Neural progenitor cell (in vitro differentiated cells): Measurements from ENCODE around the gene SIPA1L3. TPM values are rescaled to one million over a fixed set of nuclear protein-coding genes. Genes with fewer than 3 reads are reported as not detected.

Source experiments
- DNase-seq: peaks from one replicate; pipeline ENCODE4 v3.0.0-alpha.2; 2016; ENCODE audit warnings: low spot score
- H2AFZ ChIP-seq: fragments of 200-600 bp; sonication (generic); replicated peaks from 2 replicates; pipeline ENCODE4 v1.6.1; 2016; ENCODE audit warnings: antibody characterized with exemption
- H3F3A ChIP-seq: fragments of 200-600 bp; sonication (generic); 2 replicates; pipeline ENCODE4 v1.6.1; 2016; ENCODE audit warnings: antibody characterized with exemption, low read depth
- H3K27ac ChIP-seq: fragments of 200-600 bp; sonication (generic); 2 replicates; pipeline ENCODE4 v1.5.1; 2016; ENCODE audit warnings: mild to moderate bottlenecking
- H3K27me3 ChIP-seq: fragments of 200-600 bp; sonication (generic); 2 replicates; pipeline ENCODE4 v1.6.1; 2016; ENCODE audit warnings: mild to moderate bottlenecking, moderate library complexity
- H3K36me3 ChIP-seq: fragments of 200-600 bp; sonication (generic); 2 replicates; pipeline ENCODE4 v1.5.1; 2016
- H3K4me1 ChIP-seq: fragments of 200-600 bp; sonication (generic); 2 replicates; pipeline ENCODE4 v1.6.1; 2016; ENCODE audit warnings: mixed run types
- H3K4me2 ChIP-seq: fragments of 200-600 bp; sonication (generic); 2 replicates; pipeline ENCODE4 v1.6.1; 2016
- H3K4me3 ChIP-seq: fragments of 200-600 bp; sonication (generic); 2 replicates; pipeline ENCODE4 v1.5.1; 2016
- H3K79me2 ChIP-seq: fragments of 200-600 bp; sonication (generic); 2 replicates; pipeline ENCODE4 v1.6.1; 2016; ENCODE audit warnings: low read depth
- H3K9ac ChIP-seq: fragments of 200-600 bp; sonication (generic); 2 replicates; pipeline ENCODE4 v1.6.1; 2016
- H3K9me3 ChIP-seq: fragments of 200-600 bp; sonication (generic); 2 replicates; pipeline ENCODE4 v1.5.1; 2016; ENCODE audit warnings: low read depth
- H4K20me1 ChIP-seq: fragments of 200-600 bp; sonication (generic); 2 replicates; pipeline ENCODE4 v1.6.1; 2016; ENCODE audit warnings: low read depth
- H3K27ac Mint-ChIP-seq: 3 replicates; pipeline ENCODE4 v1.8.0; 2021; ENCODE audit warnings: mixed read lengths
- H3K27me3 Mint-ChIP-seq: 2 replicates; pipeline ENCODE4 v1.8.0; 2022; ENCODE audit warnings: low read depth, mild to moderate bottlenecking, inconsistent platforms, moderate library complexity, mixed read lengths; ENCODE audit not compliant: insufficient read depth
- H3K36me3 Mint-ChIP-seq: 3 replicates; pipeline ENCODE4 v1.8.0; 2021; ENCODE audit warnings: mixed read lengths
- H3K4me1 Mint-ChIP-seq: 3 replicates; pipeline ENCODE4 v1.8.0; 2021; ENCODE audit warnings: mixed read lengths
- H3K4me3 Mint-ChIP-seq: 3 replicates; pipeline ENCODE4 v1.8.0; 2021; ENCODE audit warnings: mild to moderate bottlenecking, moderate library complexity, mixed read lengths
- H3K9me3 Mint-ChIP-seq: 3 replicates; pipeline ENCODE4 v1.8.0; 2020; ENCODE audit warnings: mixed read lengths
- CTCF ChIP-seq: fragments of 200-600 bp; sonication (generic); IDR thresholded peaks from 2 replicates; pipeline ENCODE4 v1.5.1; 2017; ENCODE audit warnings: antibody characterized with exemption, mild to moderate bottlenecking
- EZH2 ChIP-seq: fragments of 200-600 bp; sonication (generic); IDR thresholded peaks from 2 replicates; pipeline ENCODE4 v1.6.1; 2017; ENCODE audit warnings: antibody characterized with exemption, mild to moderate bottlenecking, moderate library complexity
- EZH2phosphoT487 ChIP-seq: fragments of 200-600 bp; sonication (generic); IDR thresholded peaks from 2 replicates; pipeline ENCODE4 v1.6.1; 2017; ENCODE audit warnings: antibody characterized with exemption
- total RNA-seq: library from RNA; depleted of rRNA; stranded (reverse); fragments of >200 nt; gene quantifications from 2 replicates; pipeline ENCODE4 v1.2.3, GENCODE V29; 2015; ENCODE audit warnings: low replicate concordance

Gene SIPA1L3
- total RNA-seq, 1 donor from 2014 or later: 19.2 TPM

GRCh38 chr19:38211766-38212165 is 304.8 kb downstream of the SIPA1L3 start:
- H2AFZ ChIP-seq: no peak overlapping the region
- H3K36me3 ChIP-seq: no peaks in the 10 kb centered on the region
- H3K9me3 Mint-ChIP-seq: no peaks in the 10 kb centered on the region
- no peaks in the 10 kb centered on the region for H3K27me3 ChIP-seq
- TF ChIP-seq EZH2 (no peak), EZH2phosphoT487 (no peak), CTCF (no peak)
- no peaks in the 10 kb centered on the region for H3K79me2 ChIP-seq
- peaks cover 6% of the 10 kb centered on the region for H3K36me3 Mint-ChIP-seq
- H3K9ac ChIP-seq: no peak overlapping the region
- peak overlapping the region; percentile 86 for H3K4me2 ChIP-seq
- peaks cover 10% of the 10 kb centered on the region for H3K27me3 Mint-ChIP-seq
- no peaks in the 10 kb centered on the region for H4K20me1 ChIP-seq
- peaks cover 34% of the 10 kb centered on the region for H3F3A ChIP-seq
- peaks cover 40% of the 10 kb centered on the region for H3K4me1 ChIP-seq
- no peak overlapping the region for H3K27ac Mint-ChIP-seq
- no peak overlapping the region for H3K27ac ChIP-seq
- peak overlapping the region; percentile 46 for H3K4me3 ChIP-seq
- peak overlapping the region; percentile 50 for H3K4me3 Mint-ChIP-seq
- no peaks in the 10 kb centered on the region for H3K9me3 ChIP-seq
- H3K4me1 Mint-ChIP-seq: peaks cover 55% of the 10 kb centered on the region
- peak; percentile 65 for DNase-seq

DNA sequence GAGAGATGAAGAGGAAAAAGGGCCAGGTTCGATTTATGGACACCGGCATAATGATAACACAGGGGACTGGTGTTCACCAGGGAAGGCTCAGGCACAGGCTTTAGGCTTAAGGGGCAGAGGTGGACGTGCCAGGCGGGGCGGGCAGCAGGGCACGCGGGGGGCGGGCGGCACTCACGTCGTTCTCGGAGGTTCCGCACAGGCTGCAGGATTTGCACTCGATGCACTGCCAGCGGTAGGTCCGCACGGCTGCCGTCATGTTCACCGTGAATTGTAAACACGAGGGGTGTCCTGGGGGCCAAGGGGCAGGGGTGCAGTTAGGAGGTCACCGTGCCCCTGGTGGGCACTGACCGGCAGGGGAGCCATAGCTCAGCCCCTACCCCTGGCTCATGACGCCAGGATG is 306.5 kb downstream of the SIPA1L3 start:
- peak overlapping the region; percentile 51 for H3K4me3 Mint-ChIP-seq
- Histone ChIP-seq H3K9ac (no peak overlapping the region), H3K4me2 (no peak overlapping the region), H3K79me2 (no peaks in the 10 kb centered on the region), H3K9me3 (no peaks in the 10 kb centered on the region), H3K4me1 (peaks cover 23% of the 10 kb centered on the region), H2AFZ (no peak overlapping the region), H3K4me3 (no peak overlapping the region), H4K20me1 (no peaks in the 10 kb centered on the region), H3F3A (peaks cover 30% of the 10 kb centered on the region), H3K36me3 (no peaks in the 10 kb centered on the region), H3K27ac (no peak overlapping the region), H3K27me3 (no peaks in the 10 kb centered on the region)
- peak overlapping the region; percentile 98 for H3K27ac Mint-ChIP-seq
- peaks cover 49% of the 10 kb centered on the region for H3K4me1 Mint-ChIP-seq
- no peak for DNase-seq
- peaks cover 10% of the 10 kb centered on the region for H3K27me3 Mint-ChIP-seq
- no peaks in the 10 kb centered on the region for H3K9me3 Mint-ChIP-seq
- TF ChIP-seq EZH2 (no peak), EZH2phosphoT487 (no peak), CTCF (no peak)
- peaks cover 9% of the 10 kb centered on the region for H3K36me3 Mint-ChIP-seq

DNA sequence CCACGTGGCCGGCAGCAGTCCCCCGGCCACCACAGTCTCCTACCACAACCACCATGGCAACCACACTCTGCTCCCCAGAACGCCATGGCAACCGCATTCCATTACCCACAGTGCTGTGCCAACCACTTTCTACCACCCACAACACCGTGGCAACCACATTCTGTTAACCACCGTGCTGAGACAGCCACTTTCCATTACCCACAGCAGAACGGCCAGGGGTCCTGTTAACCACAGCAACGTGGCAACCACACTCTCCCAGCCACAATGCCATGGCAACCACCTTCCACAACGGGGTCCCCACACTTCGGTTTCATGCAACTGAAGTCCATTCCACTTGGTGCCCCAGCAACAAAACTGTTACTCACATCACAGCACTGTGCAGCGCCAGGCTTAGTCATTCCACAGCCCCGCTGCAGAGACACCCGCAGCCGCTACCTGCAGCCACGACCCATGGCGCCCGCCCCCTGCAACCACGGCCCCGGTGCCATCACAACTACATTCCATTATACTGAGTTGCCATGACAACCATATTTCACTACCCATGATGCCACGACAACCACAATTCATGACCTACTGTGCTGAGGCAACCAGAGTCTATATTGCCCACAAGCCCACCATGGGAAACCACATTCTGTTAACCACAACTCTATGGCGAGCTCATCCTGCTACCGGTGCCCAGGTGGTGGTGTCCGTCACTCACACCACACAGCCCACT is 307.1 kb downstream of the SIPA1L3 start:
- no peak overlapping the region for H3K9ac ChIP-seq
- peaks cover 46% of the 10 kb centered on the region for H3K4me1 Mint-ChIP-seq
- H3K4me3 ChIP-seq: no peak overlapping the region
- H3K27me3 Mint-ChIP-seq: peaks cover 10% of the 10 kb centered on the region
- H3K4me3 Mint-ChIP-seq: peak overlapping the region; percentile 50
- H3K9me3 Mint-ChIP-seq: no peaks in the 10 kb centered on the region
- H3F3A ChIP-seq: peaks cover 24% of the 10 kb centered on the region
- H3K27me3 ChIP-seq: no peaks in the 10 kb centered on the region
- no peak overlapping the region for H2AFZ ChIP-seq
- no peaks in the 10 kb centered on the region for H4K20me1 ChIP-seq
- peak overlapping the region; percentile 98 for H3K27ac Mint-ChIP-seq
- peaks cover 17% of the 10 kb centered on the region for H3K4me1 ChIP-seq
- peak; percentile 52 for DNase-seq
- TF ChIP-seq CTCF (no peak), EZH2phosphoT487 (no peak), EZH2 (no peak)
- H3K36me3 ChIP-seq: no peaks in the 10 kb centered on the region
- H3K4me2 ChIP-seq: no peak overlapping the region
- peaks cover 11% of the 10 kb centered on the region for H3K36me3 Mint-ChIP-seq
- no peaks in the 10 kb centered on the region for H3K79me2 ChIP-seq
- no peak overlapping the region for H3K27ac ChIP-seq
- H3K9me3 ChIP-seq: no peaks in the 10 kb centered on the region
